Endometrial microvascular endothelial cells (primary cell): ENCODE measurements around the gene SEMA6B. TPM values are rescaled to one million over a fixed set of nuclear protein-coding genes. Genes with fewer than 3 reads are reported as not detected.

Experiments used
- in situ Hi-C: cut with HindIII; loops from 2 replicates; pipeline ENCODE4 v1.10.0; 2017; ENCODE audit warnings: low sequenced_read_pairs, low pct_unique_long_range_greater_than_20kb; ENCODE audit errors: inconsistent ontology term
- total RNA-seq: library from RNA; depleted of rRNA; stranded (reverse); fragments of >200 nt; gene quantifications from one replicate; pipeline ENCODE4 v1.2.3, GENCODE V29; 2015; ENCODE audit errors: inconsistent ontology term

SEMA6B gene
- total RNA-seq, 1 donor from 2014 or later: 220 TPM

DNA sequence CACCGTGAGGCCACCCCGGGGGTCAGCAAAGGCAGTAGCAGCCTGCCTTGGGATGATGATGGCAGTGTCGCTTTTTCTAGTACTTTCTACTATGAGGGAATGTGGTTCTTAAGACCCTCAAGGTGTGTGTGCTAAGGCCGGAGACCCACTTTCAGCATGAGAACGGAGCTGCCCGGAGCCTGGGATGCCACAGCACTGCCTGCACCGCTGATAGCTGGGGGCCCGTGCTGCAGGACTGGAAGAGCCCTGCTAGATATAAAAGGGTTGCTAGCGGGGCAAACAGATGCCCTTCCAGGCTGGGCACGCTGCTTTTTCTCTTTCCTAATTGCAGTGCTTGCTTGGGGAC is 55.7 kb downstream of the SEMA6B start:
- in situ Hi-C loops: no loop called here

DNA sequence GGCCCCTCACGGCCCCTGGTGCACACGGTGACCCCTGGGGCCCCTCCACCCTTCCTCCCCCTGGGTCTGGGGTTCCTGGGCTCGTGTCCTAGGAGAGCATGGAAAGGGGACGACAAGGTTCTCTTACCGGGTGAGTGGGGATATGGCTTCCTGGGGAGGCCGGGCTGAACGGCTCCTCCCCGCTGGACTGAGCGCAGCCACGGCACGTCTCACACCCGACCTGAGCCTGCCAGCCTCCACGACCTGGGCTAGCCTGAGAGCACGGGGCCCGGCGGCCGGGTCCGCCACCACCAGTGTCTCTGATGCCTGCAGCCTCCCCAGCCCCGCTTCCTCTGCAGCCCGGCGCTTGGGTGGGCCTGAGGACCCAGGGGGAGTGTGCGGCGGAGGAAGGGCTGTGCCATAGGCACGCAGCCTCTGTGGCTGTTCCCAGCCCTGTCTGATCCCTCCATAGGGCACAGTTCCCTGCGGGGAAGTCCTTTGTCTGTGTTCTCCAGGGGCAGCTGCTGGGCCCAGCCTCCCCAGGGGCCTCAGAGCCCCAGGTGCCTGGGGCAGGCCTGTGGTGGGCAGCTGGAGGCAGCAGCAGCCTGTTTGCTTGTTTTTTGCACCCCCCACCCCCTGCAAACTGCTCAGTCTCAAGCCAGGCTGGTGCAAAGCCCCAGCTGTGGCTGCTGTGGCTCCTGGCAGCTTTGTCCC is 56.2 kb downstream of the SEMA6B start:
- in situ Hi-C loops: no loop called here

DNA sequence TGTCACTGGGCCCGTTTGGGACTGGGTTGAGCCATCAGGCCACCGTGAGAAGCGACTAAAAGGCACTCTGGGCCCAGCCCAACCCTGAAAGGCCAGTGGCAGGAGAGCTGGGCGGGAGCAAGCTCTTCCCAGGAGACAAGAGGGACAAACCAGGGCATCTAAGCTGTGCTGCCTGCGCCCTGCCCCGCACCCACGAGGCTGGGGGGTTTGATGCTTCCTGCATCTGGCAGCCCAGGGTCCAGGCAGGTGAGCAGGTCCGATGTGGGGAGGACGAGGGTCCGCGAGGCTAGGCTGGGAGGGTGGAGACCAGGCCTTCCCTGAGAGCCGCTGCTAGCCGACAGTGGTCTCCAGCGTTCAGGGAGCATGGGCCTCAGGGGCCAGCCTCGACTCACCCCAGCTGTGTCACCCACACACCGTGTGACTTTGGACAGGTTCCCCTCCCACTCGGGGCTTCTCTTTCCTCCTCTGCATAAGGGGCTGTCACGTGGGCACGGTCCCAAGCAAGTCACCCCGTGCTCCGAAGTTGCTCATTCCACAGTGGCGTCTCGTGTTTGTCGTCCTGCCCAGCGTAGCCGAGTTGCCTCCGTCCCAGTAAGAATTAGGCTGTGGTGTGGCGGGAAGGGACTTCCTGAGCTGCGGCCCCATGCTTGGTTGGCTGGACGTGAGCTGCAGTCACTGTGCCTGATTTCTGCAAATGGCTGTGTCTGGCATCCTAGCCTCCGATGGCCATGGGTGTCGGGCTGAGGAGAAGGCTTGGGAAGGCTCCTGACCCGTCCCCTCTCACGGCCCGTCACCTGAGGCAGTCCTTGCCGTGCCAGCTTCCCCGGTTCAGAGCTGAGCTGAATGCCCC is 57.0 kb downstream of the SEMA6B start:
- in situ Hi-C loops: no loop called here

DNA sequence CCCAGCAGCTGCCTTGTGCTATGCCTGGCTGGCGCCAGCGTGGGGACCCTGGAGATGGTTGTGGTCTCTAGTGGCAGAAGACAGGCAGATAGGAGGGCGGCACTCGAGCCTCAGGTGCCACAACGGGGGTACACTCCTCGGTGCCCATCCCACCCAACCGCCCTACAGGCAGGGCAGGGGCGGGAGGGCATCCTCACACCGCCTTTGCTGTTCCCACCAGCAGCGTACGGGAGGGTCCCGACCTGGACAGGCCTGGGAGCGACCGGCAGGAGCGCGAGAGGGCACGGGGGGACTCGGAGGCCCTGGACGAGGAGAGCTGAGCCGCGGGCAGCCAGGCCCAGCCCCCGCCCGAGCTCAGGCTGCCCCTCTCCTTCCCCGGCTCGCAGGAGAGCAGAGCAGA is 57.8 kb downstream of the SEMA6B start:
- in situ Hi-C loops: no loop called here

DNA sequence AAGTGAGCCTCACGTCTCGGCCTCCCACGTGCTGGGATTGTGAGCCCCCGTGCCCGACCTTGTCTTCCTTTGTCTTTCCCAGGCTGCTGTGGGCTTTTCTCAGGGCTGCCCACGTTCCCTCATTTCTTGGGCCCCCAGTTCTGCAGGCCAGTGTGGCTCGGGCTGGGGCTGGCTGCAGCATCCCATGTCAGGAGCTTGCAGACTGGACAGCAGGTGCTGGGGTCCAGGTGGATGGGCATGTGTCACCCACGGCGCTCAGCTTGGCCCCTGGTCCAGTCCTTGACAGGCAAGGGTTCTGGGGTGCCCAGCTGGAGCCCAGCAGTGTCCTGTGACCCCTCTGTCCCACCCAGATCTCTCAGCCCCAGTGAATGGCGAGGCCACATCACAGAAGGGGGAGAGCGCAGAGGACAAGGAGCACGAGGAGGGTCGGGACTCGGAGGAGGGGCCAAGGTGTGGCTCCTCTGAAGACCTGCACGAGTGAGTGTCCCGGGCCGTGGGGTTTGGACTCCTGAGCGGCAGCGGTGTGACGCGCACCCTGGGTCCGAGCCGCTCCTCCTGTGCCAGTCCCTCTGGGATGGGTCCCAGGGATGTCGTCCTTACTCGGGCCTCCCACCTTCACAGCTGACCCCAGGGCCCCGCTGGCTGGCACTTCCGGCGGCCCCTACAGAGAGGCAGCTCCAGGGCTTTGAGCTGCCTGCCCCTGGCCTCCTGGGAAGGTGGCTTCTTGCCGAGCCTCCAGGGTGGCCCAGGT is 58.5 kb downstream of the SEMA6B start:
- in situ Hi-C loops: no loop called here

DNA sequence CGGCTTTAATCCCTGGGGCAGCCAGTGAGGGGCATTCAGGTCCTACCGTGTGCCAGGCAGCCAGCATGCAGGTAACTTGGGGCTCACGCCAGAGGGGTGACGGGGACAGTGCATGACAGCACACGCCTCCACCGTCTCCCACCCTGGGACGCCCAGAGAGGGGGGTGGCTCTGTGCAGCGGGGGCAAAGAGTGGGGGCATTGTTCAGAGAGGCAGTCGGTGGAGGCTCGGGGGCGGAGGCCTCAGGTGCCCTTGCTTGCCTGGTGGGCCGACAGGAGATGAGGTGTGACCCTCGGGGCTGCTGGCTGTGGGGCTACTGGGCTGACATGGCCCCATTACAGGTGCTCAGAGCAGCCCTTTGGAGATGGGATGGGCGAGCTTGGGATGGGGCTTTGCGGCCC is 59.6 kb downstream of the SEMA6B start:
- in situ Hi-C loops: no loop called here

DNA sequence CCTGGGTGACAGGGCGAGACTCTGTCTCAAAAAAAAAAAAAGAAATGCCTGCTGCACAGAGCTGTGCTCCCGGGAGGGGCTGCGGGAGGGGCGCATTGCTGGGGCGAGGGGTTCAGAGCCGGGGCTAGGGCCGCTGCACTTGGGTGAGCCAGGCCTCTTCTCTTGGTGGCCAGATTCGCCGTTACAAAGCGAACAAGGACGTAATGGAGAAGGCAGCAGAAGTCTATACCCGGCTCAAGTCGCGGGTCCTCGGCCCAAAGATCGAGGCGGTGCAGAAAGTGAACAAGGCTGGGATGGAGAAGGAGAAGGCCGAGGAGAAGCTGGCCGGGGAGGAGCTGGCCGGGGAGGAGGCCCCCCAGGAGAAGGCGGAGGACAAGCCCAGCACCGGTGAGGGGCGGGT is 60.2 kb downstream of the SEMA6B start:
- in situ Hi-C loops: no loop called here

DNA sequence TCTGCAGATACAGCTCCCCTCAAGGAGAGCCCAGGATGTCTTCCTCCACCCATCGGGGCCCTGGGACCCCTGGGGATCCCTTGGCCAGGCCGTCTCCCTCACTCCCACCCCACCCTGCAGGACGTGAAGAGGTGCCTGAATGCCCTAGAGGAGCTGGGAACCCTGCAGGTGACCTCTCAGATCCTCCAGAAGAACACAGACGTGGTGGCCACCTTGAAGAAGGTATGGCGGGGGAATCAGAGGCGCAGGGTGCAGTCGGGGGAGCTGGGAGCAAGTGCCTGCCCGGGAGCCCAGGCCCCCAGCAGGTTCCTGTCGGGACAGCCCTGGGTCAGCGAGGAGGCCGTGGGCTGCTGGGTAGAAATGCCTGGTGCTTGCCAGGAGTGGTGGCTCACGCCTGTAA is 60.8 kb downstream of the SEMA6B start:
- in situ Hi-C loops: no loop called here

DNA sequence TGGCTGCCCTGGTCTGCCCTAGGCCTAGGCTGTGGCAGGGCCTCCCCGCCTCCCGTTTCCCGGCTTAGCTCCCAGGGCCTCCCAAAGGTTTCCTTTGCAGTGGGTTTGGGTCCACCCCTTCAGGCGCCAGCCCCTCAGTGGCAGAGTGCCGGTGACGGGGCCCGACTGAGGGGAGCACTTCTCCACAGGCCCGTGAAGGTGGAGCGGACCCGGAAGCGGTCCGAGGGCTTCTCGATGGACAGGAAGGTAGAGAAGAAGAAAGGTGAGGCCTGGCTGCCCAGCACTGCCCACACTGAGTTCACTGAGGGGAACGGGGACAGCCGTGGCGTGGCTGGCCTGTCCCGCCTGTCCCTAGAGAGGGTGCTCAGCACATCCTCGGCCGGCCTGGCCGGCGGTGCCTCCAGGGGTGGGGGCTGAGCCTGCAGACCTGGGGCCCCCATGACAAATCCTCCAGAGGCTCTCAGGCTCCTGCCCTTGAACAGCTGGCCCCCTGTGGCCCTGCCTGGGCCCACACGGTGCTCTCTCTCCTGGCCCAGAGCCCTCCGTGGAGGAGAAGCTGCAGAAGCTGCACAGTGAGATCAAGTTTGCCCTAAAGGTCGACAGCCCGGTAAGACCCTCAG is 61.6 kb downstream of the SEMA6B start:
- in situ Hi-C loops: no loop called here

DNA sequence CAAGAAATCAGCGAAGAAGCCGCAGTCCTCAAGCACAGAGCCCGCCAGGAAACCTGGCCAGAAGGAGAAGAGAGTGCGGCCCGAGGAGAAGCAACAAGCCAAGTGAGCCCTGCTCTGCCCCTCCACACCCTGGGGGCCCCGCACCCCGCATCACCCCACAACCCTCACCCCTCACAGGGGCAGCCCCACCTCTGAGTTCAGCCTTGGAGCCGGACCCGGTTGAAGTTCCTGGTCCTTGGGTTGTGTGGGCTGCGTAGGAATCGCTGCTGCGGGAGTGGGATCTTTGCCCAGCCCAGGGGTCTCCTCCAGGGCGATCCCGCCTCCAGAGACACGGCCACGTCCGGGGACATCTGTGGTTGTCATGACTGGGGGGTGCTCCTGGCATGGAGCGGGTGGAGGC is 63.2 kb downstream of the SEMA6B start:
- in situ Hi-C loops: no loop called here

DNA sequence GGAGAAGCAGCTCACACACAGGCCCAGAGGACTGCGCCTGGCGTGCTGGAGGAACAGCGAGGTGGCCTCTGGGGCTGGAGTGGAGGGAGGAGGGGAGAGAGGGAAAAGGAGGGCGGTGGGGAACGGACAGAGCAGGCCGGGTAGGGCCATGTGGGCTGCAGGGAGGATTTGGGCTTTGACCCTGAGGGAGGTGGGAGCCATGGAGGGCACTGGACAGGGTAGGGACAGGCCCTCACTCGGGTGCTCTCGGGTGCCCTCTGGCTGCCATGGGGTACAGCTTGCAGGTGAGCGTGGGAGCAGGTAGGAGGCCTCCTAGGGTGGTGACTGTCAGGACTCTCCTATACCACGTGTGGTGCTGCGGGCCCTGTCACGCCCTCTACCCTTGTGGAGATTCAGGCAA is 64.0 kb downstream of the SEMA6B start:
- in situ Hi-C loops: no loop called here

DNA sequence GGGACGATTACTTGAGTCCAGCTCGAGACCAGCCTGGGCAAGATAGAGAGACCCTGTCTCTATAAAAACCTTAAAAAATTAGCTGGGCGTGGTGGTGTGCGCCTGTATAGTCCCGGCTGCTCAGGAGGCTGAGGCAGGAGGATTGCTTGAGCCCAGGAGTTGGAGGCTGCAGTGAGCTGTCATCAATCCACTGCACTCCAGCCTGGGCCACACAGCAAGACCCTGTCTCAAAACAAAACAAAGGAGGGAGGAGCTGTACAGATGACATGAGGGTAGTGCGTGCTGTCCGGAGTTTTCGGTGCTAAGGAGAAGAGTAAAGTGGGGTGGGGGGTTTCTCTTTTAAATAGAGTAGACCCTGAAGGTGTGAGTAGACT is 64.8 kb downstream of the SEMA6B start:
- in situ Hi-C loops: no loop called here

DNA sequence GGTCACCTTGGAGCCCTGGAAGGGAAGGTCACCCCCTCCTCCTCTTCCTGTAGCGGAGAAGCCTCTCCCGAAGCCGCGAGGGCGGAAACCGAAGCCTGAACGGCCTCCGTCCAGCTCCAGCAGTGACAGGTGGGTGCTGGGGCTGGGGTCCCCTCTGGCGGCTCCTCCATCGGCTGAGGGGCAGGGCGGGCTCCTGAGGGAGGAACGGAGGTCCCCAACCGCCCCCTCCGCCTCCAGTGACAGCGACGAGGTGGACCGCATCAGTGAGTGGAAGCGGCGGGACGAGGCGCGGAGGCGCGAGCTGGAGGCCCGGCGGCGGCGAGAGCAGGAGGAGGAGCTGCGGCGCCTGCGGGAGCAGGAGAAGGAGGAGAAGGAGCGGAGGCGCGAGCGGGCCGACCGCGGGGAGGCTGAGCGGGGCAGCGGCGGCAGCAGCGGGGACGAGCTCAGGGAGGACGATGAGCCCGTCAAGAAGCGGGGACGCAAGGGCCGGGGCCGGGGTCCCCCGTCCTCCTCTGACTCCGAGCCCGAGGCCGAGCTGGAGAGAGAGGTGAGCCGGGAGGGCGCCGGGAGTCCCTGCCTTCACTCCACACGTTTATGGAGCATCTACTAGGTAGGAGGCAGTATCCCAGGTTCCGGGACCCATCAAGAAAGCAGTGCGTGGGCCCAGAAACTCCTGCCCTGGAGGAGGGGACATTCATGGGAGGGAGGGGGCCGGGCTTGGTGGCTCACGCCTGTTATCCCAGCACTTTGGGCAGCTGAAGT is 65.4 kb downstream of the SEMA6B start:
- in situ Hi-C loops: no loop called here

DNA sequence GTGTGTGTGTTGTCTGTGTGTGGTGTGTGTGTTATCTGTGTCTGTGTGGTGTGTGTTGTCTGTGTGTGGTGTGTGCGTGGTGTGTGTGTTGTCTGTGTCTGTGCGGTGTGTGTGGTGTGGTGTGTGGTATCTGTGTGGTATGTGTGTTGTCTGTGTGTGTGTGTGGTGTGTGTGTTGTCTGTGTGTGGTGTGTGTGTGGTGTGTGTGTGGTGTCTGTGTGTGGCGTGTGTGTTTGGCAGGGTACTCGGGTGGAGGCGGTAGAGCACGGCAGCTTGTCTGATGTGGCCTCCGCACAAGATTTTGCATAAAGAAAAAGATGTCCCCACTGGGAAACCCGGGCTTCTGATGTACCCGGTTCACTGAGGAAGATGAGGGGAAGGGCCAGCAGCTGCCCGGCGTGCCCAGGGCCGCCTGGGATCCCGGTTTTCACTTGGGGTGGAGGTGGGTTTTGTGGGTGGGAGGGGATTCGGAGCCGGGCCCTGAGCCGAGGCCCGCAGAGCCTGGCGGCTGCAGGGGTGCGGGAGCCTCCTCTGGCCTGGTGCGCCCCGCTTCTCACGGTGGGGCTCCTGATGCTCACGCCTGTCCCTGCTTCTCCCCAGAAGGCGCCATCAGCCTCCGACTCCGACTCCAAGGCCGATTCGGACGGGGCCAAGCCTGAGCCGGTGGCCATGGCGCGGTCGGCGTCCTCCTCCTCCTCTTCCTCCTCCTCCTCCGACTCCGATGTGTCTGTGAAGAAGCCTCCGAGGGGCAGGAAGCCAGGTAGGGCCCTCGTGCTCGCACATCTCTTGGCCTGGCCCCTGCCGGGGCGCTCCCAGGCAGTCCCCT is 66.2 kb downstream of the SEMA6B start:
- in situ Hi-C loops: no loop called here
